Muscle layer of duodenum (tissue), 2 donors: Measurements from ENCODE around the gene HIRA.

Experiments used
- H3K27ac ChIP-seq: one replicate; pipeline ENCODE4 v1.7.0; 2013; ENCODE audit warnings: mild to moderate bottlenecking, low read length
- H3K27me3 ChIP-seq: one replicate; pipeline ENCODE4 v1.7.0; 2013; ENCODE audit warnings: low read depth, mild to moderate bottlenecking, control low read depth, low read length
- H3K36me3 ChIP-seq, 2 donors: one replicate each; pipeline ENCODE4 v1.7.0; 2013; ENCODE audit warnings: low read length in 2 of 2, control low read depth in 1 of 2, mild to moderate bottlenecking in 1 of 2; ENCODE audit not compliant: insufficient read depth in 2 of 2, control insufficient read depth in 1 of 2
- H3K4me1 ChIP-seq, 2 donors: one replicate each; pipeline ENCODE4 v1.7.0; 2013; ENCODE audit warnings: low read length in 2 of 2, mild to moderate bottlenecking in 2 of 2, control low read depth in 1 of 2, moderate library complexity in 1 of 2; ENCODE audit not compliant: insufficient read depth in 2 of 2, control insufficient read depth in 1 of 2
- H3K4me3 ChIP-seq, 2 donors: one replicate each; pipeline ENCODE4 v1.7.0; 2013; ENCODE audit warnings: low read length in 2 of 2, low read depth in 1 of 2, mild to moderate bottlenecking in 1 of 2
- H3K9me3 ChIP-seq, 2 donors: one replicate each; pipeline ENCODE4 v1.7.0; 2013; ENCODE audit warnings: low read length in 2 of 2, control low read depth in 1 of 2, mild to moderate bottlenecking in 1 of 2; ENCODE audit not compliant: control insufficient read depth in 1 of 2
- donor health status: healthy.

Gene HIRA

GRCh38 chr22:19431649-19432132 is at the start of gene HIRA:
TSS of gene HIRA (minus strand) at chr22:19431733. CDS start at chr22:19431476, 257 bp downstream.
- H3K36me3 ChIP-seq, result peaks cover 15 to 24% of the 10 kb centered on the region in 2 donors
- peaks cover 11 to 35% of the 10 kb centered on the region in 2 donors for H3K4me1 ChIP-seq
- H3K27ac ChIP-seq, result peak within 1 kb of the TSS; percentile 96
- H3K9me3 ChIP-seq, result no peaks in the 10 kb centered on the region
- peak within 1 kb of the TSS; percentile 93 to 99 for H3K4me3 ChIP-seq
- H3K27me3 ChIP-seq, result no peaks in the 10 kb centered on the region

GRCh38 chr22:19480789-19481188 is 49.3 kb upstream of the HIRA start:
- no peak overlapping the region for H3K4me3 ChIP-seq
- no peaks in the 10 kb centered on the region for H3K27me3 ChIP-seq
- H3K27ac ChIP-seq, result no peak overlapping the region
- peaks cover 0 to 5% of the 10 kb centered on the region in 2 donors for H3K36me3 ChIP-seq
- peaks cover 4 to 21% of the 10 kb centered on the region in 2 donors for H3K4me1 ChIP-seq
- H3K9me3 ChIP-seq, result no peaks in the 10 kb centered on the region

GRCh38 chr22:19480173-19480568 is 48.6 kb upstream of the HIRA start:
- Histone ChIP-seq H3K27me3 (no peaks in the 10 kb centered on the region), H3K27ac (no peak overlapping the region), H3K9me3 (no peaks in the 10 kb centered on the region), H3K36me3 (peaks cover 0 to 5% of the 10 kb centered on the region in 2 donors), H3K4me3 (peak overlapping the region; percentile 45 to 95), H3K4me1 (peaks cover 4 to 21% of the 10 kb centered on the region in 2 donors)

- Histone ChIP-seq H3K4me3 (peak within 1 kb of the TSS; percentile 82 to 95), H3K27me3 (no peaks in the 10 kb centered on the region), H3K36me3 (peaks cover 0 to 8% of the 10 kb centered on the region in 2 donors), H3K4me1 (peaks cover 4 to 21% of the 10 kb centered on the region in 2 donors), H3K27ac (peak within 1 kb of the TSS; percentile 96), H3K9me3 (no peaks in the 10 kb centered on the region)
Measured at GRCh38 chr22:19479355-19480172, 48.0 kb upstream of the HIRA start, which contains the start of gene CDC45. TSS of gene CDC45 (plus strand) at chr22:19479920. CDS start at chr22:19479969, 49 bp downstream.

- Histone ChIP-seq H3K36me3 (peaks cover 1 to 12% of the 10 kb centered on the region in 2 donors), H3K4me3 (peak within 1 kb of the TSS; percentile 82 to 95), H3K27me3 (no peaks in the 10 kb centered on the region), H3K27ac (peak within 1 kb of the TSS; percentile 96), H3K4me1 (peaks cover 4 to 21% of the 10 kb centered on the region in 2 donors), H3K9me3 (no peaks in the 10 kb centered on the region)
Measured at GRCh38 chr22:19478901-19479354, 47.4 kb upstream of the HIRA start, which contains the start of gene UFD1. TSS of gene UFD1 (minus strand) at chr22:19479193. CDS start at chr22:19479085, 108 bp downstream.

- Histone ChIP-seq H3K36me3 (peaks cover 8 to 19% of the 10 kb centered on the region in 2 donors), H3K4me3 (peak overlapping the region; percentile 82 to 95), H3K27me3 (no peaks in the 10 kb centered on the region), H3K4me1 (peaks cover 4 to 21% of the 10 kb centered on the region in 2 donors), H3K27ac (peak overlapping the region; percentile 96), H3K9me3 (no peaks in the 10 kb centered on the region)
Measured at GRCh38 chr22:19478045-19478900, 46.7 kb upstream of the HIRA start.

GRCh38 chr22:19477321-19478044 is 46.0 kb upstream of the HIRA start:
- peak overlapping the region; percentile 96 for H3K27ac ChIP-seq
- peak overlapping the region; percentile 82 to 95 for H3K4me3 ChIP-seq
- H3K27me3 ChIP-seq, result no peaks in the 10 kb centered on the region
- H3K36me3 ChIP-seq, result peaks cover 14 to 26% of the 10 kb centered on the region in 2 donors
- H3K4me1 ChIP-seq, result peaks cover 4 to 21% of the 10 kb centered on the region in 2 donors
- H3K9me3 ChIP-seq, result no peaks in the 10 kb centered on the region

GRCh38 chr22:19476023-19476422 is 44.5 kb upstream of the HIRA start:
- H3K27me3 ChIP-seq, result no peaks in the 10 kb centered on the region
- peaks cover 4 to 21% of the 10 kb centered on the region in 2 donors for H3K4me1 ChIP-seq
- H3K27ac ChIP-seq, result no peak overlapping the region
- H3K4me3 ChIP-seq, result no peak overlapping the region
- H3K36me3 ChIP-seq, result peaks cover 29 to 41% of the 10 kb centered on the region in 2 donors
- H3K9me3 ChIP-seq, result no peaks in the 10 kb centered on the region

- Histone ChIP-seq H3K27me3 (no peaks in the 10 kb centered on the region), H3K4me1 (peaks cover 4 to 13% of the 10 kb centered on the region in 2 donors), H3K9me3 (no peaks in the 10 kb centered on the region), H3K27ac (no peak overlapping the region), H3K4me3 (no peak overlapping the region), H3K36me3 (peaks cover 49 to 60% of the 10 kb centered on the region in 2 donors)
Measured at GRCh38 chr22:19473578-19473977, 42.0 kb upstream of the HIRA start.

- peaks cover 62 to 73% of the 10 kb centered on the region in 2 donors for H3K36me3 ChIP-seq
Measured at GRCh38 chr22:19472233-19472632, 40.7 kb upstream of the HIRA start.

More at GRCh38 chr22:19472233-19472632, 40.7 kb upstream of the HIRA start:
- no peaks in the 10 kb centered on the region for H3K27me3 ChIP-seq
- no peak overlapping the region for H3K27ac ChIP-seq
- H3K4me3 ChIP-seq, result no peak overlapping the region
- no peaks in the 10 kb centered on the region for H3K9me3 ChIP-seq
- peaks cover 1 to 3% of the 10 kb centered on the region in 2 donors for H3K4me1 ChIP-seq
